IMR-90 (cell line): ENCODE data around the gene WDR91. TPM values are rescaled to one million over a fixed set of nuclear protein-coding genes. Genes with fewer than 3 reads are reported as not detected.

Experiments
- ATAC-seq: fragments of 200-7000 bp; cut with Tn5 transposase; 2 replicates; pipeline ENCODE4 v1.9.1; 2020; ENCODE audit warnings: low read depth, mild to moderate bottlenecking, moderate library complexity
- BruUV-seq: library from RNA; stranded (reverse); fragments of 400-500 nt; replicated peaks from 2 replicates; lab custom pipeline; 2021; lab: Mats Ljungman, UMichigan
- CTCF ChIA-PET: fragments of 300-600 bp; formaldehyde crosslinking; extraction: SDS; loops from one replicate; lab custom pipeline; 2021; ENCODE audit warnings: antibody characterized with exemption; lab: Yijun Ruan, JAX
- POLR2A ChIA-PET: fragments of 300-600 bp; sonication (Branson Sonifier 250); formaldehyde crosslinking; loops from one replicate; lab custom pipeline; 2022; ENCODE audit warnings: antibody characterized with exemption; ENCODE audit not compliant: unreplicated experiment; lab: Charles Lee
- DNase-seq: peaks from one replicate; pipeline ENCODE4 v3.0.0; 2013
- H2AFZ ChIP-seq: replicated peaks from 2 replicates; pipeline ENCODE3; 2013; ENCODE audit warnings: low read length, mild to moderate bottlenecking; ENCODE audit not compliant: poor library complexity
- H2AK5ac ChIP-seq: 2 replicates; pipeline ENCODE4 v1.6.1; 2013; ENCODE audit warnings: low read depth, low read length, inconsistent platforms
- H2AK9ac ChIP-seq: replicated peaks from 2 replicates; pipeline ENCODE3; 2013; ENCODE audit warnings: mild to moderate bottlenecking, low read depth, low read length, moderate library complexity; ENCODE audit not compliant: poor library complexity
- H2BK120ac ChIP-seq: 2 replicates; pipeline ENCODE4 v1.6.1; 2013; ENCODE audit warnings: low read depth, low read length, inconsistent platforms
- H2BK15ac ChIP-seq: 3 replicates; pipeline ENCODE4 v1.6.1; 2013; ENCODE audit warnings: low read depth, low read length, inconsistent platforms
- H2BK20ac ChIP-seq: 2 replicates; pipeline ENCODE4 v1.6.1; 2013; ENCODE audit warnings: low read depth, mild to moderate bottlenecking, inconsistent platforms, low read length, moderate library complexity
- H2BK5ac ChIP-seq: 2 replicates; pipeline ENCODE4 v1.6.1; 2013; ENCODE audit warnings: mild to moderate bottlenecking, low read depth, low read length, inconsistent platforms; ENCODE audit not compliant: poor library complexity, severe bottlenecking
- H3K14ac ChIP-seq: replicated peaks from 2 replicates; pipeline ENCODE4 v1.6.1; 2013; ENCODE audit warnings: low read depth, low read length, inconsistent platforms
- H3K18ac ChIP-seq: 2 replicates; pipeline ENCODE4 v1.6.1; 2013; ENCODE audit warnings: low read depth, low read length, control low read depth
- H3K23ac ChIP-seq: 2 replicates; pipeline ENCODE4 v1.6.1; 2013; ENCODE audit warnings: low read depth, low read length, inconsistent platforms
- H3K27ac ChIP-seq: 2 replicates; pipeline ENCODE4 v1.5.1; 2013; ENCODE audit warnings: mild to moderate bottlenecking, control low read depth, low read length; ENCODE audit not compliant: insufficient read depth
- H3K27me3 ChIP-seq: 2 replicates; pipeline ENCODE4 v1.6.1; 2013; ENCODE audit warnings: low read length; ENCODE audit not compliant: control insufficient read depth, insufficient read depth
- H3K36me3 ChIP-seq: 2 replicates; pipeline ENCODE4 v1.6.1; 2013; ENCODE audit warnings: low read length, mixed read lengths; ENCODE audit not compliant: control insufficient read depth, insufficient read depth
- H3K4ac ChIP-seq: 2 replicates; pipeline ENCODE4 v1.6.1; 2013; ENCODE audit warnings: low read depth, low read length, inconsistent platforms
- H3K4me1 ChIP-seq: 2 replicates; pipeline ENCODE4 v1.6.1; 2013; ENCODE audit warnings: low read length, mixed read lengths; ENCODE audit not compliant: control insufficient read depth, insufficient read depth
- H3K4me2 ChIP-seq: 2 replicates; pipeline ENCODE4 v1.6.1; 2013; ENCODE audit warnings: low read depth, mild to moderate bottlenecking, control low read depth, low read length, moderate library complexity
- H3K4me3 ChIP-seq: 2 replicates; pipeline ENCODE4 v1.5.1; 2013; ENCODE audit warnings: low read depth, mild to moderate bottlenecking, control low read depth, low read length, moderate library complexity; ENCODE audit not compliant: insufficient read depth
- H3K56ac ChIP-seq: 2 replicates; pipeline ENCODE4 v1.6.1; 2013; ENCODE audit warnings: low read length, inconsistent platforms; ENCODE audit not compliant: insufficient read depth; ENCODE audit errors: extremely low read depth
- H3K79me1 ChIP-seq, 2 experiments: 2 replicates each; pipeline ENCODE4 v1.6.1; 2013; ENCODE audit warnings: low read length in 2 of 2, inconsistent platforms in 1 of 2, low read depth in 1 of 2
- H3K9ac ChIP-seq: 2 replicates; pipeline ENCODE4 v1.6.1; 2013; ENCODE audit warnings: low read depth, low read length, control low read depth
- H3K9me1 ChIP-seq: 2 replicates; pipeline ENCODE4 v1.6.1; 2013; ENCODE audit warnings: low read length, inconsistent platforms; ENCODE audit not compliant: insufficient read depth
- H3K9me3 ChIP-seq: 2 replicates; pipeline ENCODE4 v1.6.1; 2013; ENCODE audit warnings: low read length; ENCODE audit not compliant: control insufficient read depth, insufficient read depth
- H4K20me1 ChIP-seq: 2 replicates; pipeline ENCODE4 v1.6.1; 2013; ENCODE audit warnings: low read length, inconsistent platforms; ENCODE audit not compliant: insufficient read depth
- H4K5ac ChIP-seq: 2 replicates; pipeline ENCODE4 v1.6.1; 2013; ENCODE audit warnings: mild to moderate bottlenecking, low read depth, low read length, control low read depth
- H4K8ac ChIP-seq, 2 experiments: 2 replicates each; pipeline ENCODE4 v1.6.1; 2013; ENCODE audit warnings: low read depth in 2 of 2, low read length in 2 of 2, control low read depth in 1 of 2, inconsistent platforms in 1 of 2
- H4K91ac ChIP-seq: 2 replicates; pipeline ENCODE4 v1.6.1; 2013; ENCODE audit warnings: low read depth, low read length, inconsistent platforms; ENCODE audit not compliant: insufficient read depth
- BHLHE40 ChIP-seq: fragments of 150-350 bp; IDR thresholded peaks from 2 replicates; pipeline ENCODE4 v1.6.1; 2016; ENCODE audit warnings: mild to moderate bottlenecking, low read depth, low read length
- CEBPB ChIP-seq: IDR thresholded peaks from 2 replicates; pipeline ENCODE4 v1.6.1; 2012; ENCODE audit warnings: low read depth, low read length, improper control_type of control experiment
- CHD1 ChIP-seq: IDR thresholded peaks from 2 replicates; pipeline ENCODE4 v1.6.1; 2012; ENCODE audit warnings: low read depth, low read length, improper control_type of control experiment
- CTCF ChIP-seq: conservative IDR thresholded peaks from 2 replicates; pipeline ENCODE4 v1.5.1; 2012; ENCODE audit warnings: mild to moderate bottlenecking, low read depth, low read length, improper control_type of control experiment
- ELK1 ChIP-seq: fragments of 150-350 bp; IDR thresholded peaks from 2 replicates; pipeline ENCODE4 v1.6.1; 2016; ENCODE audit warnings: low read depth, mild to moderate bottlenecking, low read length, moderate library complexity, borderline replicate concordance
- FOS ChIP-seq: fragments of 150-350 bp; IDR thresholded peaks from 2 replicates; pipeline ENCODE4 v1.6.1; 2016; ENCODE audit warnings: low read depth, low read length
- MAFK ChIP-seq: IDR thresholded peaks from 2 replicates; pipeline ENCODE4 v1.6.1; 2012; ENCODE audit warnings: low read depth, low read length, improper control_type of control experiment
- MAZ ChIP-seq: IDR thresholded peaks from 2 replicates; pipeline ENCODE4 v1.6.1; 2012; ENCODE audit warnings: low read depth, mild to moderate bottlenecking, low read length, improper control_type of control experiment, moderate library complexity, borderline replicate concordance
- MXI1 ChIP-seq: IDR thresholded peaks from 2 replicates; pipeline ENCODE4 v1.6.1; 2012; ENCODE audit warnings: low read depth, mild to moderate bottlenecking, low read length, moderate library complexity, borderline replicate concordance
- NFE2L2 ChIP-seq: fragments of 150-350 bp; IDR thresholded peaks from 2 replicates; pipeline ENCODE4 v1.6.1; 2016; ENCODE audit warnings: low read depth, mild to moderate bottlenecking, low read length
- POLR2A ChIP-seq: IDR thresholded peaks from 2 replicates; pipeline ENCODE4 v1.6.1; 2012; ENCODE audit warnings: mild to moderate bottlenecking, low read depth, low read length
- RAD21 ChIP-seq: IDR thresholded peaks from 2 replicates; pipeline ENCODE4 v1.6.1; 2012; ENCODE audit warnings: low read length, improper control_type of control experiment
- RCOR1 ChIP-seq: IDR thresholded peaks from 2 replicates; pipeline ENCODE4 v1.6.1; 2012; ENCODE audit warnings: mild to moderate bottlenecking, low read length, improper control_type of control experiment; ENCODE audit not compliant: insufficient replicate concordance
- RFX5 ChIP-seq: IDR thresholded peaks from 2 replicates; pipeline ENCODE4 v1.8.0; 2012; ENCODE audit warnings: low read depth, mild to moderate bottlenecking, low read length, moderate library complexity
- SMC3 ChIP-seq: fragments of 150-350 bp; IDR thresholded peaks from 2 replicates; pipeline ENCODE4 v1.6.1; 2016; ENCODE audit warnings: low read depth, mild to moderate bottlenecking, antibody characterized with exemption, low read length, moderate library complexity
- USF2 ChIP-seq: fragments of 150-350 bp; IDR thresholded peaks from 2 replicates; pipeline ENCODE4 v1.6.1; 2017; ENCODE audit warnings: mild to moderate bottlenecking, antibody characterized with exemption, low read length, low read depth
- WGBS, 2 experiments: methylation state at CpG; one replicate each; pipeline versions ENCODE4 v1.1.5 to v1.1.7; 2013; ENCODE audit warnings: missing lambda C conversion rate in 2 of 2; ENCODE audit not compliant: insufficient read length in 1 of 2; ENCODE audit errors: extremely low coverage in 2 of 2; 5-methylcytosine and 5-hydroxymethylcytosine counted together
- dilution Hi-C: fragments of 300-500 bp; cut with HindIII; formaldehyde crosslinking; loops from one replicate; pipeline ENCODE4 v1.14.3; 2018; ENCODE audit warnings: low sequenced_read_pairs; ENCODE audit not compliant: unreplicated experiment
- in situ Hi-C: fragments of 300-500 bp; cut with MboI; formaldehyde crosslinking; loops from 3 replicates; pipeline ENCODE4 v1.14.3; 2019; ENCODE audit warnings: low sequenced_read_pairs, inconsistent platforms, mixed read lengths
- intact Hi-C: fragments of 100-400 bp; cut with micrococcal nuclease; formaldehyde crosslinking; loops from 2 replicates; pipeline ENCODE4 v1.10.0; 2022
- polyA plus RNA-seq, 3 experiments: library from polyadenylated mRNA; depleted of rRNA; stranded (reverse); fragments of >200 nt; gene quantifications; 2 replicates each; pipeline ENCODE4 v1.2.3, GENCODE V29; 2012; ENCODE audit warnings: low replicate concordance in 1 of 3
- total RNA-seq: library from RNA; depleted of rRNA; stranded (reverse); fragments of >200 nt; gene quantifications from 2 replicates; pipeline ENCODE4 v1.2.3, GENCODE V29; 2012

Gene WDR91
- total and polyA plus RNA-seq, 2 of the 4 experiments (the other 2 are of a cell fraction), result 5.2 to 10.3 TPM

GRCh38 chr7:135161669-135162068 is 49.7 kb downstream of the WDR91 start:
- Histone ChIP-seq H3K9ac (no peak overlapping the region), H3K27ac (no peak overlapping the region), H4K91ac (no peak overlapping the region), H3K56ac (no peak overlapping the region), H3K23ac (no peak overlapping the region), H2AFZ (no peak overlapping the region), H3K27me3 (no peaks in the 10 kb centered on the region), H2BK120ac (no peak overlapping the region), H3K9me3 (no peaks in the 10 kb centered on the region), H4K5ac (no peak overlapping the region), H3K36me3 (peaks cover 24% of the 10 kb centered on the region), H3K4ac (no peak overlapping the region), H2AK5ac (no peak overlapping the region), H2BK5ac (no peak overlapping the region), H3K4me1 (peaks cover 16% of the 10 kb centered on the region), H3K79me1 (peaks cover 0 to 40% of the 10 kb centered on the region in 2 experiments; a peak in 3 of 4 replicates), H3K4me3 (no peak overlapping the region), H2BK20ac (no peak overlapping the region), H3K4me2 (no peak overlapping the region), H4K8ac (no peak overlapping the region; a peak in 1 of 4 replicates), H2BK15ac (0 out of 3 replicates have a peak overlapping the region, but pooled peaks have one; percentile 2), H2AK9ac (no peak overlapping the region), H3K18ac (no peak overlapping the region), H4K20me1 (no peaks in the 10 kb centered on the region), H3K14ac (no peak overlapping the region), H3K9me1 (peaks cover 4% of the 10 kb centered on the region)
- no peak for TF ChIP-seq FOS
- TF ChIP-seq MAFK, result no peak
- no peak for TF ChIP-seq RAD21
- no peak for TF ChIP-seq MAZ
- no peak for TF ChIP-seq USF2
- no peak for TF ChIP-seq CHD1
- TF ChIP-seq CEBPB, result no peak
- no peak for TF ChIP-seq SMC3
- no peak for TF ChIP-seq POLR2A
- no peak for TF ChIP-seq MXI1
- no peak for TF ChIP-seq NFE2L2
- TF ChIP-seq CTCF, result no peak
- no peak for TF ChIP-seq RCOR1
- no peak for TF ChIP-seq ELK1
- no peak for TF ChIP-seq BHLHE40
- TF ChIP-seq RFX5, result no peak
- intact Hi-C loops, result no loop called here
- ChIA-PET POLR2A (no interaction called here), CTCF (interaction anchor here (1.0 kb wide), 1 partner anchor 9 kb away, joined by 3 read pairs; the partner anchor contains the start of gene CYREN)
- no TSS peak for BruUV-seq
- in situ Hi-C loops, result loop anchor here (10.0 kb wide), 2 partner anchors 177 to 477 kb away; partner anchors contain the start of gene AGBL3
- dilution Hi-C loops, result no loop called here
- 75% methylated on average over 1 of the region's 6 CpGs; no CpG with 5 or more reads in 1 of the 2 experiments for WGBS, 2 experiments
- no peak for ATAC-seq
- no peak for DNase-seq
